Measurements from ENCODE around the gene RAPGEF5. TPM values are rescaled to one million over a fixed set of nuclear protein-coding genes. Genes with fewer than 3 reads are reported as not detected.
A peak's percentile ranks its signal among the peaks of the same experiment; 100 is the strongest.

RAPGEF5 gene
- total RNA-seq, 4 donors from 2014 or later: 21.2 to 27.0 (median 24.1) TPM

DNA sequence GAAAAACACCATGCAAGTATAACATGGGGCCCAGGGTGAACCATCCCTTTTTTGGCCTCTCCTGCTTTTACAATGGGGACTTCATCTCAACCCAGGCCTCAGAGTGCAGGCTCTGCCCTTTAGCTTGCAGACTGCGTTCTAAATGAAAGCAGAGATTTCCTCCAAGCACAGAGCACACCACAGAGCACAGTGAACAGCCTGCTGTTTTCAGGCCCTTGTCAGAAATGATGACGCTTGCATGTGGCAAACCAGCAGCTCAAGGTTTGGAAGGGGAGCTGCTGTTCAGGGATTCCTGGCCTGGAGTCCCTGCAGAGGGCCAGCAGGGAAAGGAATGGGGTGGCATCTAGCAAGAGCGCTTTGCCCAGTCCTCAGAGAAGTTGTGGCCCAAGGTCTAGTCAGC lies 243.9 kb downstream of the RAPGEF5 start:
- Histone ChIP-seq H3K27me3 (peaks cover 0 to 17% (median 3%) of the 10 kb centered on the region in 4 donors), H3K9me3 (no peaks in the 10 kb centered on the region), H3K27ac (replicated peaks in 1 of 4) (no peak overlapping the region), H3K36me3 (peaks cover 0 to 12% (median 0%) of the 10 kb centered on the region in 4 donors), H3K4me3 (no peak overlapping the region), H3K4me1 (peaks cover 0 to 17% (median 6%) of the 10 kb centered on the region in 4 donors)
- intact Hi-C loops (cut with DNase I): loop anchor here (10.0 kb wide), 1 partner anchor 182 kb away; no protein-coding TSS in a partner anchor
- WGBS: 71% methylated on average over 2 of the region's 3 CpGs
- DNase-seq (ENCODE audit: extremely low spot score): no peak
- TF ChIP-seq POLR2AphosphoS5 (IDR thresholded peaks at IDR 0.05): no peak
- no peak for TF ChIP-seq EP300 (IDR thresholded peaks at IDR 0.05)
- no peak for TF ChIP-seq CTCF (IDR thresholded peaks at IDR 0.05)
- no peak for TF ChIP-seq POLR2A (IDR thresholded peaks at IDR 0.05; ENCODE audit: low read depth)

- WGBS: 83% methylated on average over 4 of the region's 4 CpGs
- no peak for DNase-seq (ENCODE audit: extremely low spot score)
Observed at GRCh38 chr7:22111661-22112060, 245.3 kb downstream of the RAPGEF5 start.

DNA sequence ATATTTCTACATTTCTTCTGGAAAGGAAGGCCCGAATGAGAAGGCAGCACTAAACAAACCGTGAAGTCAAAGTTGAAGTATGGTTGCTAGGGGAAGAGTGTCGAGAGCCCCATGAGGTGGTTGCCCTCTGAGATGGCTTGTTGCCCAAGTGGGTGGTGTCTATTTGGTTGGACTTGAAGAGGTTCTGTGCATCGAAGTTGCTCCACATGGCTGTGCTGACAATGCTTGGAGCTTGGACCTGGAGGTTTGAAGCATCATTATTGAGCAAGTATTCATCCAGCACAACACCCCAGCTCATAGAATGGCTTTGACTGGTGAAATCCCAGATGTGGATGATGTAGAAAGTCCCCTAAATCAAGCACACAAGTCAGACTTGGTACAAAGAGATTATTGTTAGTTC lies 246.1 kb downstream of the RAPGEF5 start:
- DNase-seq (ENCODE audit: extremely low spot score): no peak
- Histone ChIP-seq H3K27ac (replicated peaks in 1 of 4) (no peak overlapping the region), H3K27me3 (peaks cover 0 to 17% (median 3%) of the 10 kb centered on the region in 4 donors), H3K4me1 (peaks cover 0 to 17% (median 6%) of the 10 kb centered on the region in 4 donors), H3K36me3 (no peaks in the 10 kb centered on the region), H3K9me3 (no peaks in the 10 kb centered on the region), H3K4me3 (no peak overlapping the region)
- TF ChIP-seq POLR2A (IDR thresholded peaks at IDR 0.05; ENCODE audit: low read depth) (no peak), POLR2AphosphoS5 (IDR thresholded peaks at IDR 0.05) (no peak), CTCF (IDR thresholded peaks at IDR 0.05) (no peak), EP300 (IDR thresholded peaks at IDR 0.05) (no peak)
- 70% methylated on average over 4 of the region's 4 CpGs for WGBS
- intact Hi-C loops (cut with DNase I): loop anchor here (1.0 to 10.0 kb wide), 2 partner anchors 184 to 378 kb away; no protein-coding TSS in a partner anchor

More at GRCh38 chr7:22111661-22112060, 245.3 kb downstream of the RAPGEF5 start:
- no peaks in the 10 kb centered on the region for H3K9me3 ChIP-seq
- no peak overlapping the region for H3K27ac ChIP-seq (replicated peaks in 1 of 4)
- H3K36me3 ChIP-seq: no peaks in the 10 kb centered on the region
- TF ChIP-seq POLR2AphosphoS5 (IDR thresholded peaks at IDR 0.05) (no peak), EP300 (IDR thresholded peaks at IDR 0.05) (no peak), CTCF (IDR thresholded peaks at IDR 0.05) (no peak), POLR2A (IDR thresholded peaks at IDR 0.05; ENCODE audit: low read depth) (no peak)
- peaks cover 0 to 17% (median 3%) of the 10 kb centered on the region in 4 donors for H3K27me3 ChIP-seq
- no peak overlapping the region for H3K4me3 ChIP-seq
- H3K4me1 ChIP-seq: peaks cover 0 to 17% (median 6%) of the 10 kb centered on the region in 4 donors
- intact Hi-C loops (cut with DNase I): loop anchor here (1.0 to 10.0 kb wide), 2 partner anchors 183 to 378 kb away; no protein-coding TSS in a partner anchor

- Histone ChIP-seq H3K9me3 (no peaks in the 10 kb centered on the region), H3K27ac (replicated peaks in 1 of 4) (no peak overlapping the region), H3K27me3 (peaks cover 0 to 17% (median 3%) of the 10 kb centered on the region in 4 donors), H3K4me1 (peaks cover 0 to 17% (median 6%) of the 10 kb centered on the region in 4 donors), H3K4me3 (no peak overlapping the region), H3K36me3 (no peaks in the 10 kb centered on the region)
- no peak for DNase-seq (ENCODE audit: extremely low spot score)
- TF ChIP-seq POLR2A (IDR thresholded peaks at IDR 0.05; ENCODE audit: low read depth): no peak
- no peak for TF ChIP-seq POLR2AphosphoS5 (IDR thresholded peaks at IDR 0.05)
- peak; percentile 74 to 85 (median 84) for TF ChIP-seq CTCF (IDR thresholded peaks at IDR 0.05)
- TF ChIP-seq EP300 (IDR thresholded peaks at IDR 0.05): no peak
- intact Hi-C loops (cut with DNase I): loop anchor here (10.0 kb wide), 1 partner anchor 184 kb away; no protein-coding TSS in a partner anchor
- 17% methylated on average over 6 of the region's 6 CpGs for WGBS
Observed at GRCh38 chr7:22110227-22110839, 246.6 kb downstream of the RAPGEF5 start.

All from esophagus muscularis mucosa (tissue), 4 donors.